HUES6 (cell line): ENCODE results near the gene TEK.

Experiments
- H3K27ac ChIP-seq: 2 replicates; pipeline ENCODE4 v1.7.0; 2013; ENCODE audit warnings: low read depth, mild to moderate bottlenecking, low read length, inconsistent platforms
- H3K27me3 ChIP-seq: 2 replicates; pipeline ENCODE4 v1.6.1; 2013; ENCODE audit warnings: low read length; ENCODE audit not compliant: control insufficient read depth, insufficient read depth
- H3K36me3 ChIP-seq: 2 replicates; pipeline ENCODE4 v1.6.1; 2013; ENCODE audit warnings: low read length; ENCODE audit not compliant: control insufficient read depth, insufficient read depth
- H3K4me1 ChIP-seq: 2 replicates; pipeline ENCODE4 v1.6.1; 2013; ENCODE audit warnings: low read length; ENCODE audit not compliant: control insufficient read depth, insufficient read depth
- H3K4me3 ChIP-seq: 2 replicates; pipeline ENCODE4 v1.5.1; 2013; ENCODE audit warnings: low read depth, low read length
- H3K9ac ChIP-seq: one replicate; pipeline ENCODE4 v1.6.1; 2013; ENCODE audit warnings: mild to moderate bottlenecking, low read length
- H3K9me3 ChIP-seq: 2 replicates; pipeline ENCODE4 v1.6.1; 2013; ENCODE audit warnings: low read depth, low read length; ENCODE audit not compliant: control insufficient read depth, insufficient read depth

Gene TEK

DNA sequence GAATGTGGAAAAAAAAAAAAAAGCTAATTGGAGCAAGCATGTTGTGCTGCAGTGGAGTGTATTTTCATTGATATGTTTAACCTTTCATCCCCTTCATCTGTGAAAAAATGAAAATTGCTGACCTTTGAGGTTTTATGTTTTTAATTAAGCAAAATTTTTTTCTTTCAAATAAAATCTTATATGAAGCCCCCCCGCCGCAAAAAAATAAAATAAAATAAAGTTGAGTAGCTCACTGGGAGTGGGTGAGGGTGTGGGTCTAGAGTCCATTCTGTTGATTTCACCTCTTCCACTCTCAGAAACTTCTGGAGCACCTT lies 43.3 kb downstream of the TEK start:
- H3K9ac ChIP-seq: no peak overlapping the region
- no peaks in the 10 kb centered on the region for H3K27me3 ChIP-seq
- no peak overlapping the region for H3K27ac ChIP-seq
- H3K9me3 ChIP-seq: no peaks in the 10 kb centered on the region
- no peak overlapping the region for H3K4me3 ChIP-seq
- H3K4me1 ChIP-seq: no peaks in the 10 kb centered on the region
- H3K36me3 ChIP-seq: no peaks in the 10 kb centered on the region

DNA sequence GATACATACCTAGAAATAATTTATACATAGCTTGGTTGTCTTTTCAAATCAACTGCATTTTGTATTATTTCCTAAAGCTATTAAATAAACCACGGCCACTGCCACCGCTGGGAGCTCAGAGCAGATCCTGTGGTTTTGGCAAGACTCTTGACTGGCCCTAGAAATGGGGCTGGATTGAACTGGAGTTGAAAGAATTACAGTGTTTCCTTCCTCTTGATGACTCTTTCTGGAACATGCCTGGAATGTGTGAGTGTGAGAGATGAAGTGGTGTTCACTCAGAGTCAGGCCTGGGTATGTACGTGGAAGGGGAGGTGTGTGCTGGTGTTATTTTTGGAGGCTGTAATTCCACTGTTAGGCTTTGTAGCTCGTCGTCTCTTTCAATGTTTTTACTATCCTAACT lies 45.9 kb downstream of the TEK start:
- Histone ChIP-seq H3K36me3 (no peaks in the 10 kb centered on the region), H3K27me3 (no peaks in the 10 kb centered on the region), H3K9ac (no peak overlapping the region), H3K9me3 (no peaks in the 10 kb centered on the region), H3K4me3 (no peak overlapping the region), H3K4me1 (no peaks in the 10 kb centered on the region), H3K27ac (no peak overlapping the region)

DNA sequence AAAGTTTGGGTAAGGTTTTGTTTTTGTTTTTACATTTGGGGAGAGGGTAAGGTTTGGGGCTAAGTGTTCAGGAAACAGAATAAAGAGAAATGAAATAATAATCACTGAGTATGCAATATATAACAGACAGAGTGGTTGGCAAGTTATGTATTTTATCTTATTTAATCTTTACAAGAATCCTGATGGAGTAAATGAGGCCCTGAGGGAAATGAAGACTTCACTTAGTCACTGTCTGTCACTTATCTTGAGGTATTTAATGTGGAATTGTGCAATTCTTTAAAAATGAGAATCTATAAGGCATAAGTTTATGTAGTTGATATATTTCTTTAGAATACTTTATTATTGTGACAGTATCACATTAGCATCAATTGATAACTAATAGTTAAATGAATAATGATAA lies 48.1 kb downstream of the TEK start:
- Histone ChIP-seq H3K27ac (no peak overlapping the region), H3K9me3 (no peaks in the 10 kb centered on the region), H3K36me3 (no peaks in the 10 kb centered on the region), H3K4me1 (no peaks in the 10 kb centered on the region), H3K9ac (no peak overlapping the region), H3K27me3 (no peaks in the 10 kb centered on the region), H3K4me3 (no peak overlapping the region)

- H3K36me3 ChIP-seq: no peaks in the 10 kb centered on the region
- H3K4me3 ChIP-seq: no peak overlapping the region
- H3K4me1 ChIP-seq: no peaks in the 10 kb centered on the region
- H3K9me3 ChIP-seq: no peaks in the 10 kb centered on the region
- no peak overlapping the region for H3K27ac ChIP-seq
- no peak overlapping the region for H3K9ac ChIP-seq
- H3K27me3 ChIP-seq: no peaks in the 10 kb centered on the region
Measured at GRCh38 chr9:27157736-27158135, 48.7 kb downstream of the TEK start.

DNA sequence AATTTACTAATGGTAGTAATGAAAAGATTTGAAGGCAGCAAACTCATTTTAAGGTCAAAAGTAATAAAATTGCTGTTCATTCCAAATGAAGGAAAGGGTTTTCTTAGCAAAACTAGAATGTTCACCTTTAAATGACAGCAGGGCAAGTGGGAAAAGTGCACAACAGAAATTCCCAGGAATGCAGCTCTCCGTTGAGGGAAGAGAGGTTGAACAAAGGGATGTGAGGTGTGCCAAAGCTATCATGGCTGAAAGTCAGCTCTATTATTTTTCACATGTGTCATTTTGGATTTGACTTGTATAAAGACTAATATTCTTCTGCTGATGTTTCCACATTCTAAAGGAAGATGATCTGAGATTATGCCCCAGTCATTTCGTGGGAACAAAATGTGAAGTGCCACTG lies 51.6 kb downstream of the TEK start:
- Histone ChIP-seq H3K36me3 (no peaks in the 10 kb centered on the region), H3K9ac (no peak overlapping the region), H3K27me3 (no peaks in the 10 kb centered on the region), H3K27ac (no peak overlapping the region), H3K4me3 (no peak overlapping the region), H3K9me3 (no peaks in the 10 kb centered on the region), H3K4me1 (peaks cover 7% of the 10 kb centered on the region)

- Histone ChIP-seq H3K4me3 (no peak overlapping the region), H3K36me3 (no peaks in the 10 kb centered on the region), H3K9me3 (no peaks in the 10 kb centered on the region), H3K27me3 (no peaks in the 10 kb centered on the region), H3K27ac (no peak overlapping the region), H3K4me1 (peaks cover 11% of the 10 kb centered on the region), H3K9ac (no peak overlapping the region)
Measured at GRCh38 chr9:27162045-27162444, 53.0 kb downstream of the TEK start.

DNA sequence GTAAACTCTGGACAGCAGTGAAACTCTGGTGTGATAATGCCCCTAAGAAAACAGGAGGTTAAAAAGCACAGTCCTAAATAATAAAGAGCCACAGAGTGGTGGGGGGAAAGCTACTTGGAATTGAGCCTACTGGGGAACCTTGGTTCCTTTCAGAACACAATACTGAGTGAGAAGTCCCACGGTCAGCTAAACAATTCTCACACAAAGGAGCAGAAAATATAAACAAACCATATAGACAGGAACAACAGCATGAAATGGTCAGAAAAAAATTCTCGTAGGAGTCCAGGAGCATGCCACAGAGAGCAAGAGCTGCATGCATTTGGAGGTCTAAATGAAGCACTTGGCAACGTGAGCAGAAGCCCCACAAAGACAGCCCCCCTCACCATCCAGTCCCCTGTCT lies 56.0 kb downstream of the TEK start:
- H3K9ac ChIP-seq: no peak overlapping the region
- no peaks in the 10 kb centered on the region for H3K27me3 ChIP-seq
- H3K4me3 ChIP-seq: no peak overlapping the region
- H3K27ac ChIP-seq: no peak overlapping the region
- no peaks in the 10 kb centered on the region for H3K36me3 ChIP-seq
- no peaks in the 10 kb centered on the region for H3K9me3 ChIP-seq
- H3K4me1 ChIP-seq: peaks cover 11% of the 10 kb centered on the region

- Histone ChIP-seq H3K9me3 (no peaks in the 10 kb centered on the region), H3K4me1 (peaks cover 11% of the 10 kb centered on the region), H3K36me3 (no peaks in the 10 kb centered on the region), H3K27ac (no peak overlapping the region), H3K4me3 (no peak overlapping the region), H3K9ac (no peak overlapping the region), H3K27me3 (no peaks in the 10 kb centered on the region)
Measured at GRCh38 chr9:27165670-27166069, 56.6 kb downstream of the TEK start.

GRCh38 chr9:27168496-27168895 lies 59.5 kb downstream of the TEK start:
- H3K9ac ChIP-seq: no peak overlapping the region
- H3K9me3 ChIP-seq: no peaks in the 10 kb centered on the region
- H3K4me1 ChIP-seq: peaks cover 11% of the 10 kb centered on the region
- no peak overlapping the region for H3K4me3 ChIP-seq
- no peaks in the 10 kb centered on the region for H3K36me3 ChIP-seq
- no peak overlapping the region for H3K27ac ChIP-seq
- no peaks in the 10 kb centered on the region for H3K27me3 ChIP-seq

DNA sequence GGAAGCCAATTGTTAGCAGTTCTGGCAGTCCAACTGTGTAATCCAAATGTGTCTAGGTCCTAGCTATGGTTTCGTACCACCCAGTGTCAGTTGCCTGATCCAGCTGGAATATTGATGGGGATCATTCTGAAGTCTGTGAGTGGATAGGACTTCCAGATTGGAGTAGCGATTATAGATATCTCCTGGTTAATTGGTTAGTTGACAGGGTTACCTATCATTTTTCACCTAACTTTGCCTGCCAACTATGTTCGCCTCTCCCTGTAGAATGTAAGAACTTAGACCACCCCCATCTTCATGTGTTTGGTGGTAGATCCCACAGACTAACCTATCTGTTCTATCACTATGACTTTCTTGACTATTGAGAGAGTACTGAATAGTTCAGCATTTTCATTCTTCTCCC lies 59.9 kb downstream of the TEK start:
- Histone ChIP-seq H3K4me3 (no peak overlapping the region), H3K27ac (no peak overlapping the region), H3K9ac (no peak overlapping the region), H3K4me1 (peaks cover 11% of the 10 kb centered on the region), H3K27me3 (no peaks in the 10 kb centered on the region), H3K36me3 (no peaks in the 10 kb centered on the region), H3K9me3 (no peaks in the 10 kb centered on the region)

GRCh38 chr9:27176971-27177370 lies 67.9 kb downstream of the TEK start:
- Histone ChIP-seq H3K27ac (no peak overlapping the region), H3K27me3 (no peaks in the 10 kb centered on the region), H3K4me3 (no peak overlapping the region), H3K9ac (no peak overlapping the region), H3K36me3 (no peaks in the 10 kb centered on the region), H3K4me1 (no peaks in the 10 kb centered on the region), H3K9me3 (0 out of 2 replicates have a peak, but pooled peaks cover 3% of the 10 kb centered on the region)

- H3K9me3 ChIP-seq: 0 out of 2 replicates have a peak, but pooled peaks cover 3% of the 10 kb centered on the region
- no peak overlapping the region for H3K4me3 ChIP-seq
- no peak overlapping the region for H3K9ac ChIP-seq
- H3K4me1 ChIP-seq: no peaks in the 10 kb centered on the region
- H3K27me3 ChIP-seq: no peaks in the 10 kb centered on the region
- no peaks in the 10 kb centered on the region for H3K36me3 ChIP-seq
- no peak overlapping the region for H3K27ac ChIP-seq
Measured at GRCh38 chr9:27179245-27179865, 70.3 kb downstream of the TEK start.
